ENCODE data around the gene CST5. TPM values are rescaled to one million over a fixed set of nuclear protein-coding genes. Genes with fewer than 3 reads are reported as not detected.
"Not testable (repeated sequence)": the region's sequence is repeated elsewhere in the genome, so short reads cannot be mapped to it uniquely, and the experiment has no call there.

CST5 gene
- total and polyA plus RNA-seq, 7 donors: not detected

- intact Hi-C loops (cut with DNase I): no loop called here
- Histone ChIP-seq H3K9me3 (no peaks in the 10 kb centered on the region), H3K4me1 (peaks cover 0 to 46% (median 34%) of the 10 kb centered on the region in 4 donors), H3K36me3 (no peaks in the 10 kb centered on the region), H3K4me3 (no peak overlapping the region), H3K27me3 (no peaks in the 10 kb centered on the region), H3K27ac (peak overlapping the region in 1 of 4 donors; percentile 68)
- TF ChIP-seq EP300 (IDR thresholded peaks at IDR 0.05): no peak
- no peak for TF ChIP-seq CTCF (IDR thresholded peaks at IDR 0.05)
- TF ChIP-seq POLR2A (IDR thresholded peaks at IDR 0.05): no peak
- TF ChIP-seq POLR2AphosphoS5 (IDR thresholded peaks at IDR 0.05): no peak
- no peak for DNase-seq
- 72 to 79% methylated on average over 7 of the region's 7 CpGs for WGBS, 2 donors
Observed at GRCh38 chr20:23878787-23879186, 761 bp downstream of the CST5 start.

GRCh38 chr20:23878016-23878542, 1.5 kb downstream of the CST5 start:
- H3K4me3 ChIP-seq; H3K27me3 ChIP-seq; H3K9me3 ChIP-seq; H3K36me3 ChIP-seq; DNase-seq; intact Hi-C loops (cut with DNase I): not testable (repeated sequence)
- Histone ChIP-seq H3K27ac (peak overlapping the region in 1 of 4 donors; percentile 68), H3K4me1 (peaks cover 0 to 53% (median 37%) of the 10 kb centered on the region in 4 donors)
- 92 to 100% methylated on average over 1 of the region's 2 CpGs for WGBS, 2 donors

- no peak overlapping the region for H3K4me3 ChIP-seq
- H3K4me1 ChIP-seq: peaks cover 0 to 55% (median 37%) of the 10 kb centered on the region in 4 donors
- H3K27me3 ChIP-seq: no peaks in the 10 kb centered on the region
- no peaks in the 10 kb centered on the region for H3K36me3 ChIP-seq
- DNase-seq: no peak
- TF ChIP-seq POLR2AphosphoS5 (IDR thresholded peaks at IDR 0.05): no peak
- no peak for TF ChIP-seq CTCF (IDR thresholded peaks at IDR 0.05)
- TF ChIP-seq POLR2A (IDR thresholded peaks at IDR 0.05): no peak
- TF ChIP-seq EP300 (IDR thresholded peaks at IDR 0.05): no peak
- 83 to 89% methylated on average over 6 of the region's 6 CpGs for WGBS, 2 donors
- H3K9me3 ChIP-seq: no peaks in the 10 kb centered on the region
- peak overlapping the region in 1 of 4 donors; percentile 68 for H3K27ac ChIP-seq
- intact Hi-C loops (cut with DNase I): no loop called here
Observed at GRCh38 chr20:23877524-23877923, 2.0 kb downstream of the CST5 start.

- no peaks in the 10 kb centered on the region for H3K36me3 ChIP-seq
- no peak overlapping the region for H3K4me3 ChIP-seq
- H3K4me1 ChIP-seq: peaks cover 0 to 54% (median 35%) of the 10 kb centered on the region in 4 donors
- H3K27ac ChIP-seq: peak overlapping the region; percentile 41 to 79 (median 66)
- WGBS, 2 donors: 66 to 78% methylated on average over 6 of the region's 6 CpGs
- H3K9me3 ChIP-seq: no peaks in the 10 kb centered on the region
- intact Hi-C loops (cut with DNase I): no loop called here
- H3K27me3 ChIP-seq: no peaks in the 10 kb centered on the region
- DNase-seq: no peak
- TF ChIP-seq POLR2AphosphoS5 (IDR thresholded peaks at IDR 0.05) (no peak), CTCF (IDR thresholded peaks at IDR 0.05) (no peak), POLR2A (IDR thresholded peaks at IDR 0.05) (no peak)
Observed at GRCh38 chr20:23875606-23876237, 3.8 kb downstream of the CST5 start.

GRCh38 chr20:23874747-23875146, 4.8 kb downstream of the CST5 start:
- TF ChIP-seq EP300 (IDR thresholded peaks at IDR 0.05) (no peak), POLR2AphosphoS5 (IDR thresholded peaks at IDR 0.05) (no peak), CTCF (IDR thresholded peaks at IDR 0.05) (no peak), POLR2A (IDR thresholded peaks at IDR 0.05) (no peak)
- no peaks in the 10 kb centered on the region for H3K27me3 ChIP-seq
- H3K27ac ChIP-seq: peak overlapping the region; percentile 41 to 79 (median 66)
- intact Hi-C loops (cut with DNase I): no loop called here
- H3K4me3 ChIP-seq: no peak overlapping the region
- DNase-seq: no peak
- whole genome bisulfite sequencing, 2 donors: 43 to 53% methylated on average over 5 of the region's 5 CpGs
- H3K4me1 ChIP-seq: peaks cover 0 to 44% (median 28%) of the 10 kb centered on the region in 4 donors
- H3K9me3 ChIP-seq: no peaks in the 10 kb centered on the region
- no peaks in the 10 kb centered on the region for H3K36me3 ChIP-seq

Measured in sigmoid colon (tissue), 7 donors.